Activated CD4-positive, alpha-beta T cell treated with anti-CD3 and anti-CD28 coated beads, Interleukin-2, amount 10 ng/mL, durations not matched to agents 24 days and 14 days (primary cell): ENCODE measurements around the gene ADPRS. TPM values are rescaled to one million over a fixed set of nuclear protein-coding genes. Genes with fewer than 3 reads are reported as not detected.
A peak's percentile ranks its signal among the peaks of the same experiment; 100 is the strongest.

ENCODE experiments used
- DNase-seq: peaks from one replicate; pipeline ENCODE4 v3.0.0; 2022
- H3K27ac Mint-ChIP-seq: one replicate; pipeline ENCODE4 v1.8.0; 2022; ENCODE audit warnings: mild to moderate bottlenecking, mixed read lengths
- H3K27me3 Mint-ChIP-seq: one replicate; pipeline ENCODE4 v1.8.0; 2022; ENCODE audit warnings: mixed read lengths
- H3K36me3 Mint-ChIP-seq: one replicate; pipeline ENCODE4 v1.8.0; 2022; ENCODE audit warnings: low read depth, mild to moderate bottlenecking, mixed read lengths
- H3K4me1 Mint-ChIP-seq: one replicate; pipeline ENCODE4 v1.8.0; 2021; ENCODE audit warnings: mixed read lengths
- H3K4me3 Mint-ChIP-seq: one replicate; pipeline ENCODE4 v1.8.0; 2022; ENCODE audit warnings: mild to moderate bottlenecking, moderate library complexity, mixed read lengths
- H3K9me3 Mint-ChIP-seq: one replicate; pipeline ENCODE4 v1.8.0; 2021; ENCODE audit warnings: mixed read lengths
- intact Hi-C: fragments of 100-400 bp; cut with micrococcal nuclease; formaldehyde crosslinking; loops from one replicate; pipeline ENCODE4 v1.15.1; 2023
- total RNA-seq: library from RNA; stranded (reverse); gene quantifications from 2 replicates; pipeline ENCODE4 v1.2.3, GENCODE V29; 2022

ADPRS gene
- total RNA-seq, 1 donor from 2014 or later, result 35.3 TPM

DNA sequence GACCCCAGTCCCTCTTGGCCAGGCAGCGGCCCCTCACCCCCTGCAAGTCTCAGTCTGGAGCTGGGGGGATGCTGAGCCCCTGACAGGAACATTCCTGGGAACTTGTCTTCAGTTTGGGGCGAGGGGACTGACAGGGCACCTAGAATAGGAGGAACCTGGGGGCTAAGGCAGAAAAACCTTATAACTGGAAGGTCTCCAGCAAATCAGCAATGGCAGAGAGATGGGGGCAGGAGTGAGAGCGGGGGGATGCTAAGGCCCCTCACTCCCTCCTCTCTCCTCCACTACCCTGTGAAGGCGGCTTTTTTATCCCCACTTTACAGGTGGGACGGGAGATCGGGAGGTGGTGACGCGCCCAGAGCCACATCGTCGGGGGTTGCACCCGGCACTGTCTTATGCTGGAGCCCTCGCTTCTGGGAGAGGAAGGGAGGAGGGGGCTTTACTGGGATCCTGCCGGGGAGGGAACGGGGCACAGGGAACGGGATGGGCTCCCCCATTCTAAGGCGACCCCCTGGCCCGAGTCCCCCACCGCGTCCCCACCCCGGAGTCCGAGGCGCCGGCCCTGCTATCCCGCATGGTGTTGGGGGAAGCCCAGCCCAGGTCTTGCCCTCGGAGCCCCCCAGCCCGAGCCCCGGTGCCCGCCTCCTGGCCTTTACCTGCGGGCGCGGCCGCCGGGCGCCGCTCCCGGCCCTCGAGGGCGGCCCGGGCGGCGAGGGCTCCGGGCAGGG, 35.9 kb downstream of the ADPRS start:
- peak overlapping the region; percentile 51 for H3K4me3 Mint-ChIP-seq
- H3K36me3 Mint-ChIP-seq, result no peaks in the 10 kb centered on the region
- intact Hi-C loops, result no loop called here
- DNase-seq, result no peak
- peaks cover 17% of the 10 kb centered on the region for H3K4me1 Mint-ChIP-seq
- H3K27me3 Mint-ChIP-seq, result peaks cover 44% of the 10 kb centered on the region
- no peak overlapping the region for H3K27ac Mint-ChIP-seq
- H3K9me3 Mint-ChIP-seq, result no peaks in the 10 kb centered on the region

GRCh38 chr1:36125129-36125991, 36.7 kb downstream of the ADPRS start, which contains the start of gene COL8A2:
Gene COL8A2 (minus strand): TSS chr1:36125222. CDS start chr1:36100242, 24,980 bp downstream.
- H3K4me3 Mint-ChIP-seq, result peak within 1 kb of the TSS; percentile 51
- peaks cover 42% of the 10 kb centered on the region for H3K27me3 Mint-ChIP-seq
- H3K9me3 Mint-ChIP-seq, result no peaks in the 10 kb centered on the region
- peaks cover 17% of the 10 kb centered on the region for H3K4me1 Mint-ChIP-seq
- H3K27ac Mint-ChIP-seq, result peak within 1 kb of the TSS; percentile 47
- H3K36me3 Mint-ChIP-seq, result no peaks in the 10 kb centered on the region
- no peak for DNase-seq
- intact Hi-C loops, result no loop called here

- Mint-ChIP-seq H3K4me1 (peaks cover 17% of the 10 kb centered on the region), H3K27ac (peak overlapping the region; percentile 47), H3K36me3 (no peaks in the 10 kb centered on the region), H3K27me3 (peaks cover 42% of the 10 kb centered on the region), H3K9me3 (no peaks in the 10 kb centered on the region), H3K4me3 (no peak overlapping the region)
- DNase-seq, result no peak
- intact Hi-C loops, result no loop called here
Measured at GRCh38 chr1:36126005-36126716, 37.5 kb downstream of the ADPRS start.

- intact Hi-C loops, result no loop called here
- Mint-ChIP-seq H3K4me3 (no peak overlapping the region), H3K27ac (peak overlapping the region; percentile 4), H3K9me3 (no peaks in the 10 kb centered on the region), H3K36me3 (no peaks in the 10 kb centered on the region), H3K4me1 (peaks cover 17% of the 10 kb centered on the region), H3K27me3 (peaks cover 39% of the 10 kb centered on the region)
- DNase-seq, result no peak
Measured at GRCh38 chr1:36126797-36127500, 38.3 kb downstream of the ADPRS start.

DNA sequence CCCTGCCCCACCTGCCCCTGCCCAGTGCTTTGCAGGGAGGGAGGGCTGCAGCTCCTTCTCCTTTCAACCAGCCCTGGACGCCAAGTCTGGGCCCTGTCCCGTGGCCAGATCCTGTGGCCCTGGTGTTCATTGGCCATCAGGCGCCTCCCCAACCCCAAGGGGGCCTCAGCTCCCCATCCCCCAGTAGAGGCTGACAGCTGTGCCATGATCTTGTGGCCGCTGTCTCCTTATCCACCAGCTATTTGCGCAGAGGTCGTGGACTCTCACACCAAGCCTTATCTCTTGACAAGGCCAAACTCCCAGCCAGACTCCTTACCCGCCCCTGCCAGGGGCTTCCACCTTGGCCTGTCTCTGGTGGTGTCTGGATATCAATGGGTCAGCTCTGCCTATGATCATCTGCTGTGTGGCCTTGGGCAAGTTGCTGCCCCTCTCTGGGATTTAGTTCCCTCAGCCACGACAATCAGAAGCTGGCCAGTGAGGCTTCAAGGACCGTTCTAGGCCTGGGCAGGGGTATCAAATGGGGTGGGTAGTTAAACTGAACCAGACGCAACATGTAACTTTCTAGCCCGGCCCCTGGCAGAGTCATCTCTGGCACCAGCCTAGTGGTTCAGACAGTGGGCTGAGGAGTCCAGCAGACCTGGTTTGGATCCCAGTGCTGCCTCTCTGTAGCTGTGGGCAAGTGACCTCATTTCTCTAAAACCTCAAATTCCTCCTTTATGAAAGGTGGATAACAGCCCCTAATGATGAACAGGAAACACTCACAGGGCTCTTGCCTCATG, 39.6 kb downstream of the ADPRS start:
- Mint-ChIP-seq H3K27me3 (peaks cover 25% of the 10 kb centered on the region), H3K36me3 (no peaks in the 10 kb centered on the region), H3K27ac (no peak overlapping the region), H3K9me3 (no peaks in the 10 kb centered on the region), H3K4me1 (peaks cover 16% of the 10 kb centered on the region), H3K4me3 (no peak overlapping the region)
- intact Hi-C loops, result no loop called here
- DNase-seq, result no peak

GRCh38 chr1:36128905-36129206, 40.2 kb downstream of the ADPRS start:
- H3K4me1 Mint-ChIP-seq, result peaks cover 13% of the 10 kb centered on the region
- H3K27ac Mint-ChIP-seq, result no peak overlapping the region
- H3K4me3 Mint-ChIP-seq, result no peak overlapping the region
- H3K27me3 Mint-ChIP-seq, result peaks cover 20% of the 10 kb centered on the region
- intact Hi-C loops, result no loop called here
- no peaks in the 10 kb centered on the region for H3K36me3 Mint-ChIP-seq
- H3K9me3 Mint-ChIP-seq, result no peaks in the 10 kb centered on the region
- no peak for DNase-seq

GRCh38 chr1:36132029-36132428, 43.3 kb downstream of the ADPRS start:
- Mint-ChIP-seq H3K27me3 (no peaks in the 10 kb centered on the region), H3K27ac (no peak overlapping the region), H3K4me3 (no peak overlapping the region), H3K9me3 (no peaks in the 10 kb centered on the region), H3K36me3 (peaks cover 6% of the 10 kb centered on the region), H3K4me1 (peaks cover 5% of the 10 kb centered on the region)
- intact Hi-C loops, result no loop called here
- DNase-seq, result no peak

- Mint-ChIP-seq H3K27me3 (no peaks in the 10 kb centered on the region), H3K9me3 (no peaks in the 10 kb centered on the region), H3K4me3 (no peak overlapping the region), H3K36me3 (peaks cover 17% of the 10 kb centered on the region), H3K27ac (no peak overlapping the region), H3K4me1 (peaks cover 5% of the 10 kb centered on the region)
- DNase-seq, result no peak
- intact Hi-C loops, result no loop called here
Measured at GRCh38 chr1:36133484-36133883, 44.8 kb downstream of the ADPRS start.

DNA sequence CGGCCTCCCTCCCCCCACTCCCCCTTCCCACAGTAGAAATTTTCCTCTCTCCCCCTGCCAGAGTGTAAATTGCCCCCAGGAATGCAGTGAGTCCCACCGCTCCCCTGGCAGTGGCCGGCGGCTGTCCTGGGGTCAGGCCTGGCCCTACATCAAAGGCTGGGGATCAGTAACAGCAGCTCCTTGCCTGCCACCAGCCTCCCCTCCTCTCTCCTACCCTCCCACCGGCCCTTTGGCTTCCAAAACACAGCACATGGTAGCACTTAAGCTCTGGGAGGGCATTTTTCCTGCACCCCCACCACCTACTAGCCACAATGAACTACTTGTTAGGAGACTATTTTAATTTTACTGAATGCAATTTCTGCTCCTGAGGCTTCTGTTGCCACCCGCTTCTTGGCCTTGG, 45.3 kb downstream of the ADPRS start:
- DNase-seq, result no peak
- no peaks in the 10 kb centered on the region for H3K9me3 Mint-ChIP-seq
- peaks cover 19% of the 10 kb centered on the region for H3K36me3 Mint-ChIP-seq
- no peaks in the 10 kb centered on the region for H3K27me3 Mint-ChIP-seq
- H3K4me3 Mint-ChIP-seq, result no peak overlapping the region
- H3K4me1 Mint-ChIP-seq, result peaks cover 5% of the 10 kb centered on the region
- H3K27ac Mint-ChIP-seq, result no peak overlapping the region
- intact Hi-C loops, result loop anchor here (2.0 kb wide), 1 partner anchor 35 kb away; no protein-coding TSS in a partner anchor

DNA sequence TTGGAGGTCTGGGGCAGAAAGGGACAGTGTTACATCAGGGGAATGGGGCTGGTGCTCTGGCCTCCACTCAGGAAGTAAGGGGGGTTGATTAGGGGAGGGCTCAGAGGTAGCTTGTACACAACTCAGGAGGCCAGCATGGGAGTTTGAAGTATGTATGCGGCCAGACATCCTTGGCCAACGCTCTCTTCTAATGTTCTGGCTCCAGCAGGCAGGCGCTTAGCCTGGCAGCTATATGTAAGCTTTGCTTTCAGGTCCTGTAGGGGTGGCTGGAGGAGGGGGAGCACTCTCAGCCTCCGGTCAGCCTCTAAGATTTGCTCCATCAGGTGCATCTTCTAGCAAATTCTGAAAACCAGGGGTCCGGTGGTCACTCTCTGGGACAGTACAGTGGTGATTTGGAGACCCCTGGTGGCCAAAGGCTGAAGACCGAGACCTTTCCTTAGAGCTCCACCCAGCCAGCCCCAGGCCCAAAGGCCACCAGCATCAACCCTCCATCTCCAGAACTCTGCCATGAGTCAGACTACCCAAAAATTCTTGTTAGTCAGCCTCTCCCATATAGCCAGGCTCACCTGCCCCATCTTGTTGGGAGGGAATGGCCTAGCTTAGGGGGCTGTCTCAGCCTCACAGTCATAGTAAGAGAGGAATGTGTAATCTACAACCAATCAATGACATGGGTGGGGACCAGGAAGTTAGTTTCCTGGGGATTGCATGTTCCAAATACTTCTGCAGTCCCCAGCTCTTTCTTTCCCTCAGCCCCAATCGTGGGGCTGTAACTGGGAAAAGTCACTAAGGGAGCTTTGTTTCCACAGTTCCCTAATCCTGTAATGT, 46.0 kb downstream of the ADPRS start:
- Mint-ChIP-seq H3K27ac (no peak overlapping the region), H3K36me3 (peaks cover 24% of the 10 kb centered on the region), H3K27me3 (no peaks in the 10 kb centered on the region), H3K9me3 (no peaks in the 10 kb centered on the region), H3K4me3 (no peak overlapping the region), H3K4me1 (peaks cover 5% of the 10 kb centered on the region)
- peak; percentile 80 for DNase-seq
- intact Hi-C loops, result loop anchor here (2.0 kb wide), 1 partner anchor 36 kb away; no protein-coding TSS in a partner anchor

DNA sequence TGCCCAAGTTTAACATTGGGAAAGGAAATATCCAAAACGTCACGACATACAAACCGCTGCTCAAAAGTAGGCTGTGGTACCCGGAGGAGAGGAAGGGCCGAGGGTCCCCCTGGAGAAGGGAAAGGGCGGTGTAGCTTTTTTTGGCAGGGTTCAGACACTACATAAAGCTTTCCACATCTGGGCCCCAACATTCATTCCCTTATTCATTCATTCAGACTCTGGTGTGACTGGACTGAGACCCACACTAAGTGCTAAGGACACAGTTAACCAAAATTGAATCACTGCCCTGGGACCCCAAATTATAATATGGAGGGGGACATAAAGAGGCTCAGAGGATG, 46.6 kb downstream of the ADPRS start:
- Mint-ChIP-seq H3K9me3 (no peaks in the 10 kb centered on the region), H3K4me3 (no peak overlapping the region), H3K36me3 (peaks cover 26% of the 10 kb centered on the region), H3K27ac (no peak overlapping the region), H3K27me3 (no peaks in the 10 kb centered on the region), H3K4me1 (peaks cover 5% of the 10 kb centered on the region)
- no peak for DNase-seq
- intact Hi-C loops, result loop anchor here (2.0 kb wide), 1 partner anchor 36 kb away; no protein-coding TSS in a partner anchor

DNA sequence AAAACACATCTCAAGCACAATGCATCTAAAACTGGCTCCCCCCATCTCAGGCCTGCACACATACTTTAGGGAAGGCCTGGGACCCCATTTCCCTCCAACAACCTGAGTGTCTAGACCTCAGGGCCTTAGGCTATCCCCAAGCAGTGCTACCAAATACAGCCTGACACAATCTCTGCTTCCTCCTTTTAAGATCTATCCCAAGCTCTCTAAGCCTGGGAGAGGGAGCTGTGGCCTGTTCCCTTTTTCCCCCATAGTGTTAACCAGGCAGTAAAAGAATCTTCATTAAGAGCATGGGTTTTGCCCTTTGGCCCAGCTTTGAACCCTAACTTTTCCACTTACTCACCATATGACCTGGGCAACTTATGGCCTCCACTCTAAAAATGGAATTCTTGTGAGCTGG, 47.1 kb downstream of the ADPRS start:
- intact Hi-C loops, result loop anchor here (2.0 kb wide), 1 partner anchor 37 kb away; no protein-coding TSS in a partner anchor
- H3K9me3 Mint-ChIP-seq, result no peaks in the 10 kb centered on the region
- H3K27me3 Mint-ChIP-seq, result no peaks in the 10 kb centered on the region
- no peak for DNase-seq
- H3K4me1 Mint-ChIP-seq, result peaks cover 9% of the 10 kb centered on the region
- peaks cover 26% of the 10 kb centered on the region for H3K36me3 Mint-ChIP-seq
- H3K4me3 Mint-ChIP-seq, result no peak overlapping the region
- peak overlapping the region; percentile 22 for H3K27ac Mint-ChIP-seq
